ENCODE data around the gene PPHLN1.

PPHLN1 gene

DNA sequence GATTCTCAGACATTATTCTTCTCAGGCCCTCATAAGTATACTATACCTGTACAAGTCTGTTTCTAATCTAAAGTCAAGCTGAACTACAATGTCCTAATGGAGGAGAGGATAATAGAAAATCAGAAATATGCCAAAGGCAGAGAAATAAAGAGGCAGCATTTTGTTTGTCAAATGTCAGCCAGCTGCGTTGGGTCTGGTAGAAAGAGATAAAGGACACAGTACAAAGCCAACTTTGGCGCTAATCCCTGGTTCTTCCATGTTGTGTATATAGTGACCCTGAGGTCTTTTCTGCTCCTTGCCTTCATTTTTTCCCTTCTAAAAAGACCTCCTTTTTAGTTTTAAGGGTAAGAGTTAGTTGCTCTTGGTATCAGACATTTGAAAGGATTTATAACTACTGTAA, 160.4 kb downstream of the PPHLN1 start:
- DNase-seq = no peak

DNA sequence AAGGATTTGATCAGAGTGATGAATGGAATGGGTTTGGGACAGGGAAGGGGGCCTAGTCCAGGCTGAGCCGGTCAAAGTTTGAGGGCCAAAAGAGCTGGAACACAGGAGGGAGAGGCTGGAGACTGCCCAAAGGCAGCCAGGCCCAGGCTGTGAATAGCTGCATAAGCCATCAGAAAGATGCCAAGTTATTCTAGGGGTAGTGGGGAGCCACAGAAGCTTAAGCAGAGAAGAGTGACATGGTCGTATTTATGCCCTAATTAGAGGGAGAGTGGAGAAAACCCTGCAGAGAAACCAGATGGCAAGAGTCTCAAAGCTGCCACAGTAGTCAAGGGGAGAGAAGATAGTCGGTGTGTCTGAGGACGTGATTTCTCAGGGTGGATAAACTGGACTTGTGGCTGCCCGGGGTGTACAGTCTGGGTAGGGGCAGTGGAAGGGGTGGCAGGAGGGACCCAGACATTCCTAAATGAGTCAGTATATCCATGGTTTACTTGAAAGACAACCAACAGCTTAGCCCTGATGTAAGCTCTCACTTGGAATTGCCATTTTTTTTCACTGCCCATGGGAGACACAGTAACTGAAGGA, 164.4 kb downstream of the PPHLN1 start:
- no peak for DNase-seq

Data from NCI-H774 (cell line).